ENCODE results near the gene C9orf153.
"Not testable (repeated sequence)": the region's sequence is repeated elsewhere in the genome, so short reads cannot be mapped to it uniquely, and the experiment has no call there.

C9orf153 gene

GRCh38 chr9:86259557-86259956 is at the start of gene C9orf153:
Gene C9orf153 (minus strand): TSS chr9:86259657. CDS start chr9:86229603, 30,054 bp downstream.
- no peak for DNase-seq

GRCh38 chr9:86308687-86309086 is 49.2 kb upstream of the C9orf153 start:
- no peak for DNase-seq

- DNase-seq, result no peak
Observed at GRCh38 chr9:86304236-86304730, 44.8 kb upstream of the C9orf153 start.

- DNase-seq, result no peak
Observed at GRCh38 chr9:86303316-86303975, 44.0 kb upstream of the C9orf153 start.

GRCh38 chr9:86301686-86302085 is 42.2 kb upstream of the C9orf153 start:
- no peak for DNase-seq

GRCh38 chr9:86300701-86301100 is 41.2 kb upstream of the C9orf153 start:
- no peak for DNase-seq

- DNase-seq, result no peak
Observed at GRCh38 chr9:86298873-86299272, 39.4 kb upstream of the C9orf153 start.

- DNase-seq, result not testable (repeated sequence)
Observed at GRCh38 chr9:86290341-86290740, 30.9 kb upstream of the C9orf153 start.

- no peak for DNase-seq
Observed at GRCh38 chr9:86288499-86289198, 29.2 kb upstream of the C9orf153 start.

GRCh38 chr9:86287013-86287412 is 27.6 kb upstream of the C9orf153 start:
- DNase-seq, result peak; percentile 62

- peak; percentile 4 for DNase-seq
Observed at GRCh38 chr9:86286278-86286677, 26.8 kb upstream of the C9orf153 start.

GRCh38 chr9:86285261-86285660 is 25.8 kb upstream of the C9orf153 start:
- no peak for DNase-seq

GRCh38 chr9:86282979-86283535 is 23.6 kb upstream of the C9orf153 start:
- DNase-seq, result peak; percentile 44

- DNase-seq, result peak; percentile 97
Observed at GRCh38 chr9:86282077-86282978, 22.9 kb upstream of the C9orf153 start, which contains the start of gene ISCA1. Gene ISCA1 (minus strand): TSS chr9:86282538. CDS start chr9:86282458, 80 bp downstream.

- peak; percentile 71 for DNase-seq
Observed at GRCh38 chr9:86281593-86282076, 22.2 kb upstream of the C9orf153 start.

GRCh38 chr9:86280580-86280979 is 21.1 kb upstream of the C9orf153 start:
- DNase-seq, result no peak

GRCh38 chr9:86279839-86280238 is 20.4 kb upstream of the C9orf153 start:
- no peak for DNase-seq

- no peak for DNase-seq
Observed at GRCh38 chr9:86277072-86277471, 17.6 kb upstream of the C9orf153 start.

GRCh38 chr9:86275962-86276361 is 16.5 kb upstream of the C9orf153 start:
- DNase-seq, result peak; percentile 26

GRCh38 chr9:86274821-86275643 is 15.6 kb upstream of the C9orf153 start:
- DNase-seq, result no peak

- DNase-seq, result no peak
Observed at GRCh38 chr9:86272221-86272620, 12.8 kb upstream of the C9orf153 start.

- DNase-seq, result no peak
Observed at GRCh38 chr9:86263876-86264275, 4.4 kb upstream of the C9orf153 start.

All from NCI-H82 (cell line).